HG03280 (cell line): ENCODE measurements around the gene HPS3.
"Not testable (repeated sequence)": the region's sequence is repeated elsewhere in the genome, so short reads cannot be mapped to it uniquely, and the experiment has no call there.

ENCODE experiments used
- ATAC-seq: cut with Tn5 transposase; IDR thresholded peaks from one replicate; pipeline ENCODE4 v1.9.1; 2021; ENCODE audit warnings: mild to moderate bottlenecking, moderate library complexity; ENCODE audit not compliant: unreplicated experiment

HPS3 gene

GRCh38 chr3:149129326-149130205 lies at the start of gene HPS3:
HPS3 (plus strand) TSS chr3:149129638; CDS start chr3:149129724, 86 bp downstream.
- peak; percentile 96 for ATAC-seq

GRCh38 chr3:149080011-149080698 lies 49.3 kb upstream of the HPS3 start:
- ATAC-seq: no peak

- no peak for ATAC-seq
Observed at GRCh38 chr3:149080699-149081091, 48.7 kb upstream of the HPS3 start.

GRCh38 chr3:149081772-149082171 lies 47.7 kb upstream of the HPS3 start:
- no peak for ATAC-seq

- ATAC-seq: peak; percentile 36
Observed at GRCh38 chr3:149085828-149086231, 43.6 kb upstream of the HPS3 start.

GRCh38 chr3:149086232-149086988 lies 43.0 kb upstream of the HPS3 start, which contains the start of gene HLTF:
HLTF (minus strand) TSS chr3:149086533; CDS start chr3:149086336, 197 bp downstream.
- peak; percentile 99 for ATAC-seq

GRCh38 chr3:149087208-149087607 lies 42.2 kb upstream of the HPS3 start:
- ATAC-seq: no peak

- no peak for ATAC-seq
Observed at GRCh38 chr3:149089395-149089794, 40.0 kb upstream of the HPS3 start.

- ATAC-seq: no peak
Observed at GRCh38 chr3:149090461-149090860, 39.0 kb upstream of the HPS3 start.

- no peak for ATAC-seq
Observed at GRCh38 chr3:149090907-149091306, 38.5 kb upstream of the HPS3 start.

- no peak for ATAC-seq
Observed at GRCh38 chr3:149091983-149092382, 37.5 kb upstream of the HPS3 start.

GRCh38 chr3:149095487-149095886 lies 34.0 kb upstream of the HPS3 start:
- ATAC-seq: peak; percentile 80

- ATAC-seq: not testable (repeated sequence)
Observed at GRCh38 chr3:149097987-149098386, 31.5 kb upstream of the HPS3 start.

GRCh38 chr3:149101154-149101553 lies 28.3 kb upstream of the HPS3 start:
- ATAC-seq: no peak

GRCh38 chr3:149101641-149102040 lies 27.8 kb upstream of the HPS3 start:
- no peak for ATAC-seq

- no peak for ATAC-seq
Observed at GRCh38 chr3:149104484-149104883, 25.0 kb upstream of the HPS3 start.

GRCh38 chr3:149114458-149114857 lies 15.0 kb upstream of the HPS3 start:
- ATAC-seq: no peak

- ATAC-seq: no peak
Observed at GRCh38 chr3:149115114-149115513, 14.3 kb upstream of the HPS3 start.

GRCh38 chr3:149118724-149119123 lies 10.7 kb upstream of the HPS3 start:
- ATAC-seq: no peak

GRCh38 chr3:149119466-149119865 lies 10.0 kb upstream of the HPS3 start:
- ATAC-seq: no peak
